Caki2 (cell line): ENCODE measurements around the gene CPNE9. TPM values are rescaled to one million over a fixed set of nuclear protein-coding genes. Genes with fewer than 3 reads are reported as not detected.
"Not testable (repeated sequence)": the region's sequence is repeated elsewhere in the genome, so short reads cannot be mapped to it uniquely, and the experiment has no call there.

Source experiments
- DNase-seq: peaks from one replicate; pipeline ENCODE4 v3.0.0-alpha.2; 2015; ENCODE audit warnings: low read depth
- in situ Hi-C: cut with HindIII; loops from 2 replicates; pipeline ENCODE4 v1.10.0; 2016; ENCODE audit warnings: low sequenced_read_pairs, low pct_unique_long_range_greater_than_20kb, mixed read lengths
- total RNA-seq: library from RNA; depleted of rRNA; stranded (reverse); fragments of >200 nt; shearing (Covaris generic); gene quantifications from 2 replicates; pipeline ENCODE4 v1.2.3, GENCODE V29; 2014; ENCODE audit warnings: low replicate concordance

Gene CPNE9
- total RNA-seq, 1 experiment from 2014 or later, result not detected

DNA sequence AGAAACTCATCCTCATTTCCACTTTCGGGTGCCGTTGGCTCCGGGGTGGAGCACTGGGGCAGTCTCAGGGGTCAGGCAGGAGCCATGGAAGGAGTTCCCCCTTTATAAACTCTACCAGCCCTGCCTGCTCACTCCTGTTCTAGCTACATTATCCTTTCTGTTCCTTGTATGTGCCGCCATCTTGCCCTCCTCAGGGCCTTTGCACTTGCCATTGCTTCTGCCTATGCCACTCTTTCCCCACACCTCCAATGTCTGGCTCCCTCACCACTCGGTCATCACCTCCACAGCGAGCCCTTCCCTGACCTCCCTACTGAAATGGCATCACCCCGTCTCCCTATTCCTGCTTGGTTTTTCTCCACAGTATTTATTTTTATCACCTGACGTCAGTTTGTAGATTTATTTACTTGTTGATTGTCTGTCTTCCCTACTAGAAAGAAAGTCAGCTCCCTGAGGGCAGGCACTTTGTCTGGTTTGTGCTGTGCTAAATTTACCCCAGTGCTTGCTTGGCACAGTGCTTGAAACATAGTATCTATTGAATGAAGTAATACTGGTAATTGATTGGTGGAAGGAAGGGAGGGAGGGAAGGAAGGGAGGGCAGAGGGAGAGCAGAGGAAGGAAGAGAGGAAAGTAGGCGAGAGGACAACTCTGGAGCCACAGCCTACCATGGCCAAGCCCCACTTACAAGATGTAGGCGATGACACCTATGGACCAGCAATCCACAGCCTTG, 57.3 kb downstream of the CPNE9 start:
- no peak for DNase-seq
- in situ Hi-C loops, result no loop called here

DNA sequence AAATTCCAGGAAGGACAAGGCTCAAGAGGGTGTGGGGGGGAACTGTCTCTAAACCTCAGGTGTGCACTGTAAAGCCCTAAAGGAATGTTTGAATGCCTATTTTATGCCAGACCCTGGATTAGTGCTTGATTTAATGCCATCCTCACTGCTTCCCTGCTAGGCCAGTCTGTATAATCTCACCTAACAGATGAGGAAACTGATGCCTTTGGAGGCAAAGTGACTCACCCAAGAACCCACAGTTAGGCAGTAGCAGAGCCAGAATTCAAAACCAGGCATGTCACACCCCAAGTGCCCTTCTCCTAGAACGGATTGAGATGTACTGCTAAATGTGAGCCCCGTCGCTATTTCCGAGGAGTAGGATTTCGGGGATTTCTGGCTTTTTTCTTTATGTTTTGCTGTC, 58.3 kb downstream of the CPNE9 start:
- in situ Hi-C loops, result no loop called here
- DNase-seq, result no peak

GRCh38 chr3:9762871-9763270, 59.2 kb downstream of the CPNE9 start:
- no peak for DNase-seq
- in situ Hi-C loops, result no loop called here

DNA sequence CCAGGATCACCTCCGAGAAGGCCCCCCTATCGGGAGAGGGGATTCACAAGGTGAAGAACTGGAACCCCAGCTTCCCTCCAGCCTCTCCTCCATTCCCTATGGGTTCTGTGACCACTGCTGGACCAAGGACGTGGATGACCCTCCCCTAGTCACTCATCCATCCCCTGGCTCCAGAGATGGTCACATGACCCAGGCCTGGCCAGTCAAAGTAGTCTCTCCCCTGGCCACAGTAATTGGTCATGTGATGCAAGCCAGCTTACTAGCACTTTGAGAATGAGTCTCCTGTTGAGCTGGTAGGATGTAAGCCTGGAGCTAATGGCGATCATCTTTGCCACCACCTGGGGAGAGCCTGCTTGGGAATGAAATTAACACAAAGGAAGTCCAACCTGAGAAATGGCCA, 62.2 kb downstream of the CPNE9 start:
- no peak for DNase-seq
- in situ Hi-C loops, result no loop called here

DNA sequence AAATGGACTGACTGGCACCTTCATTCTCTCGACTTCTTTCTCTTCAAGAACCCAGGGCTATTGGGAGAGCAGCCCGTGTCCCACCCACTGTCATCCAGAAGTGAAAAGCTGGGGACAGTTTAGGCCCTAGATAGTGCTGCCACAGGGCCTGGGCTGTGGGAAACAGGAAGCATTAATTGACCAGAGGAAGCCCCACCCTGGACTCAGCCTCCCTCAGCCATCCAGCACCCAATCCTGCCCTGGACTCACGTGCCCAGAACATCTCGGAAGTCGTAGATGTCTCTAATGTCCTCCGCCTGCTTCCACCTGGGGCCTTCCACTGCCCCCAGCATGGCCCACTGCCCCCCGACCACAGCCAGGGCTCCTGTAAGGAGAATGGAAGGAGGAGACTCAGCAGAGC, 63.8 kb downstream of the CPNE9 start:
- DNase-seq, result no peak
- in situ Hi-C loops, result no loop called here

GRCh38 chr3:9768141-9768775, 64.6 kb downstream of the CPNE9 start:
- in situ Hi-C loops, result no loop called here

GRCh38 chr3:9769012-9769411, 65.4 kb downstream of the CPNE9 start:
- in situ Hi-C loops, result no loop called here
- no peak for DNase-seq

More at GRCh38 chr3:9768141-9768775, 64.6 kb downstream of the CPNE9 start:
- no peak for DNase-seq

- in situ Hi-C loops, result no loop called here
- peak; percentile 50 for DNase-seq
These were observed 66.0 kb downstream of the CPNE9 start, which contains the start of gene CAMK1 for GRCh38 chr3:9769426-9770275. CAMK1 (minus strand) TSS chr3:9769947; CDS start chr3:9767749, 2,198 bp downstream.

DNA sequence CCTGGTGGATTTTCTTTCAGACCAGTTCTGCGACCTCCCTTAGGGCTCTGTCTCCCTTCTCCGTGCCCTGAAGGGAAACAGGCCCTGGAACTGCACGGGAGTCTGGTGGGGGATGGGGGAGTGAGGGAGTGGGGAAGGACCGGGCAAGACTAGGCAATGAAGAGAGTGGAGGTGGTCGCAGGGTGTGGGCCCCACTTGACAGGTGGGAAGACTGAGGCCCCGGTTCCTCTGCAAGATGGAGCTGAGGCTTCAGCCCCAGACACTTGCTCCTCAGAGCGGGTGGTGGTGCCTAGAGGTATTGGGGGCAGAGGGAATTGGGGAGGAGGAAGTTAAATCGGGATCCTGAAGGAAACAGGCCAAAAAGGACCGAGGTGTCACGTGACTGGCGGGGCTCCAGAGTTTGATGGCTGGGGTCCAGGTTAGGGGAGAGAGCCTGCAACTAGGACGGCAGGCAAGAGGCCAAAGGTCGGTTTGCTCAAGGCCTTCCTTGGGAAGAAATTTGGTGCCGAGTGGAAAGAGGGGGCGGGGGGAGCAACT, 66.7 kb downstream of the CPNE9 start:
- in situ Hi-C loops, result no loop called here
- DNase-seq, result no peak

- in situ Hi-C loops, DNase-seq: not testable (repeated sequence)
These were observed 67.4 kb downstream of the CPNE9 start for GRCh38 chr3:9771007-9771406.

DNA sequence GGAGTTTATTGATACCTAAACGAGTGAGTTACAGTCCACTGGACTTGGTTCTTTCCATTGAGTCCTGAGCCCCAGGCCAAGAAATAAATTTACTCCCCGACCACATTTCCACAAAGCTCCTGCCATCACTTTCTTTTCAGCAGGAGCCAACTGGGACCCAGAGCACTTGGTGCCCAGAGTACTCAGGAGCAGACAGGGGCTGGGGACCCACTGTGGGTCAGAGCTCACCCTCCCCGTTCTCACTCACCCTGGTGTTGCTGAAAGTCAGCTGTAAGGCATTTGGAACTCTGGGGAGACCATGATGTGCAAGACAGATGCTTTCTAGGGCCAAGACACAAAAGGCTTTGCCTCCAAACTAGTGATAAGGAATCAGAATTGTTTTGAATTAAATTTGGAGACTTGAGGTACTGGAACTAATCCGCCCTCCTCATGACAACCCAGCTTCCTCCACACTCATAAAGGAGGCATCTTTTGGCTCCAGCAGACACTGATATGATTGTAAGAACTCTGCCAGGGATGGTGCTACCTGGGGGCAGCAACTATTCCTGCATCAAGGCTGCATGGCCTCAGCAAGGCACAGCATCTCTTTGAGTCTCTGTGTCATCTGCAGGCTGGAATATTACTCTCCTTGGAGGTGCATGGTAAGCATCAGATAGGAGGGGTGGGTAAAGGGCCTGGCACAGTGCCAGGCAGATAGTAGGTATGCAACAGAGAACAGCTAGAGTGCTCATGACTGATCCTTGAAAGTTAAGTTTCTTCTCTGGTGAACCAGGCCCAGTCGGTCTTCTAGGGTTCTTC, 73.5 kb downstream of the CPNE9 start:
- no peak for DNase-seq
- in situ Hi-C loops, result no loop called here

- in situ Hi-C loops, result no loop called here
- no peak for DNase-seq
These were observed 74.0 kb downstream of the CPNE9 start for GRCh38 chr3:9777694-9778021.

- in situ Hi-C loops, result no loop called here
- no peak for DNase-seq
These were observed 74.8 kb downstream of the CPNE9 start for GRCh38 chr3:9778143-9779074.

GRCh38 chr3:9779075-9779593, 75.5 kb downstream of the CPNE9 start:
- in situ Hi-C loops, result no loop called here

More at GRCh38 chr3:9779075-9779593, 75.5 kb downstream of the CPNE9 start:
- DNase-seq, result no peak
